Stimulated activated naive CD8-positive, alpha-beta T cell treated with anti-CD3 and anti-CD28 coated beads, Interleukin-15, Interleukin-2, amounts not matched to agents 100 ng/mL and 50 ng/mL, for 24 hours (primary cell): ENCODE measurements around the gene SCAF11.

Experiments used
- H3K27ac Mint-ChIP-seq: one replicate; pipeline ENCODE4 v1.8.0; 2021; ENCODE audit warnings: mild to moderate bottlenecking, mixed read lengths
- H3K27me3 Mint-ChIP-seq: one replicate; pipeline ENCODE4 v1.8.0; 2021; ENCODE audit warnings: mixed read lengths
- H3K36me3 Mint-ChIP-seq: one replicate; pipeline ENCODE4 v1.8.0; 2021; ENCODE audit warnings: low read depth, mixed read lengths
- H3K4me1 Mint-ChIP-seq: one replicate; pipeline ENCODE4 v1.8.0; 2021; ENCODE audit warnings: low read depth, mixed read lengths
- H3K4me3 Mint-ChIP-seq: one replicate; pipeline ENCODE4 v1.8.0; 2021; ENCODE audit warnings: mild to moderate bottlenecking, mixed read lengths
- H3K9me3 Mint-ChIP-seq: one replicate; pipeline ENCODE4 v1.8.0; 2021; ENCODE audit warnings: mixed read lengths

Gene SCAF11

GRCh38 chr12:45989721-45990467, 480 bp downstream of the SCAF11 start:
- H3K4me1 Mint-ChIP-seq, result peaks cover 59% of the 10 kb centered on the region
- peak overlapping the region; percentile 98 for H3K27ac Mint-ChIP-seq
- H3K27me3 Mint-ChIP-seq, result no peaks in the 10 kb centered on the region
- H3K4me3 Mint-ChIP-seq, result peak overlapping the region; percentile 95
- H3K36me3 Mint-ChIP-seq, result peaks cover 41% of the 10 kb centered on the region
- H3K9me3 Mint-ChIP-seq, result no peaks in the 10 kb centered on the region

- peak overlapping the region; percentile 95 for H3K4me3 Mint-ChIP-seq
- H3K36me3 Mint-ChIP-seq, result peaks cover 46% of the 10 kb centered on the region
- no peaks in the 10 kb centered on the region for H3K27me3 Mint-ChIP-seq
- H3K4me1 Mint-ChIP-seq, result peaks cover 65% of the 10 kb centered on the region
- H3K27ac Mint-ChIP-seq, result peak overlapping the region; percentile 98
- H3K9me3 Mint-ChIP-seq, result no peaks in the 10 kb centered on the region
Measured at GRCh38 chr12:45989287-45989686, 1.1 kb downstream of the SCAF11 start.

- Mint-ChIP-seq H3K27me3 (no peaks in the 10 kb centered on the region), H3K9me3 (no peaks in the 10 kb centered on the region), H3K4me1 (peaks cover 76% of the 10 kb centered on the region), H3K4me3 (peak overlapping the region; percentile 95), H3K36me3 (peaks cover 54% of the 10 kb centered on the region), H3K27ac (peak overlapping the region; percentile 21)
Measured at GRCh38 chr12:45988264-45988663, 2.1 kb downstream of the SCAF11 start.

GRCh38 chr12:45987340-45987727, 3.0 kb downstream of the SCAF11 start:
- Mint-ChIP-seq H3K36me3 (peaks cover 61% of the 10 kb centered on the region), H3K4me1 (peaks cover 80% of the 10 kb centered on the region), H3K27me3 (no peaks in the 10 kb centered on the region), H3K9me3 (no peaks in the 10 kb centered on the region), H3K4me3 (peak overlapping the region; percentile 95), H3K27ac (peak overlapping the region; percentile 50)

GRCh38 chr12:45986641-45987339, 3.6 kb downstream of the SCAF11 start:
- Mint-ChIP-seq H3K27me3 (no peaks in the 10 kb centered on the region), H3K9me3 (no peaks in the 10 kb centered on the region), H3K4me3 (peak overlapping the region; percentile 95), H3K36me3 (peaks cover 60% of the 10 kb centered on the region), H3K27ac (peak overlapping the region; percentile 83), H3K4me1 (peaks cover 80% of the 10 kb centered on the region)

- peaks cover 56% of the 10 kb centered on the region for H3K36me3 Mint-ChIP-seq
- H3K27me3 Mint-ChIP-seq, result no peaks in the 10 kb centered on the region
- no peak overlapping the region for H3K27ac Mint-ChIP-seq
- peaks cover 96% of the 10 kb centered on the region for H3K4me1 Mint-ChIP-seq
- no peak overlapping the region for H3K4me3 Mint-ChIP-seq
- no peaks in the 10 kb centered on the region for H3K9me3 Mint-ChIP-seq
Measured at GRCh38 chr12:45981075-45981837, 9.1 kb downstream of the SCAF11 start.

- Mint-ChIP-seq H3K27ac (no peak overlapping the region), H3K9me3 (no peaks in the 10 kb centered on the region), H3K4me3 (no peak overlapping the region), H3K27me3 (no peaks in the 10 kb centered on the region), H3K4me1 (peaks cover 96% of the 10 kb centered on the region), H3K36me3 (peaks cover 56% of the 10 kb centered on the region)
Measured at GRCh38 chr12:45980540-45980939, 9.8 kb downstream of the SCAF11 start.

GRCh38 chr12:45978108-45978507, 12.3 kb downstream of the SCAF11 start:
- Mint-ChIP-seq H3K36me3 (peaks cover 55% of the 10 kb centered on the region), H3K4me1 (peaks cover 93% of the 10 kb centered on the region), H3K27me3 (no peaks in the 10 kb centered on the region), H3K27ac (peak overlapping the region; percentile 6), H3K9me3 (peaks cover 6% of the 10 kb centered on the region), H3K4me3 (no peak overlapping the region)

- Mint-ChIP-seq H3K36me3 (peaks cover 55% of the 10 kb centered on the region), H3K4me1 (peaks cover 92% of the 10 kb centered on the region), H3K9me3 (peaks cover 7% of the 10 kb centered on the region), H3K27me3 (no peaks in the 10 kb centered on the region), H3K4me3 (no peak overlapping the region), H3K27ac (no peak overlapping the region)
Measured at GRCh38 chr12:45977620-45978019, 12.8 kb downstream of the SCAF11 start.

GRCh38 chr12:45975506-45975905, 14.9 kb downstream of the SCAF11 start:
- Mint-ChIP-seq H3K4me3 (no peak overlapping the region), H3K27ac (no peak overlapping the region), H3K36me3 (peaks cover 68% of the 10 kb centered on the region), H3K27me3 (no peaks in the 10 kb centered on the region), H3K9me3 (peaks cover 7% of the 10 kb centered on the region), H3K4me1 (peaks cover 84% of the 10 kb centered on the region)

- H3K27me3 Mint-ChIP-seq, result no peaks in the 10 kb centered on the region
- H3K27ac Mint-ChIP-seq, result no peak overlapping the region
- no peak overlapping the region for H3K4me3 Mint-ChIP-seq
- H3K9me3 Mint-ChIP-seq, result peaks cover 7% of the 10 kb centered on the region
- peaks cover 82% of the 10 kb centered on the region for H3K4me1 Mint-ChIP-seq
- peaks cover 73% of the 10 kb centered on the region for H3K36me3 Mint-ChIP-seq
Measured at GRCh38 chr12:45974883-45975282, 15.5 kb downstream of the SCAF11 start.

- Mint-ChIP-seq H3K27ac (peak overlapping the region; percentile 22), H3K36me3 (peaks cover 76% of the 10 kb centered on the region), H3K27me3 (no peaks in the 10 kb centered on the region), H3K4me1 (peaks cover 78% of the 10 kb centered on the region), H3K9me3 (peaks cover 7% of the 10 kb centered on the region), H3K4me3 (no peak overlapping the region)
Measured at GRCh38 chr12:45974171-45974719, 16.1 kb downstream of the SCAF11 start.

- Mint-ChIP-seq H3K4me1 (peaks cover 73% of the 10 kb centered on the region), H3K27me3 (no peaks in the 10 kb centered on the region), H3K27ac (peak overlapping the region; percentile 78), H3K9me3 (peaks cover 7% of the 10 kb centered on the region), H3K36me3 (peaks cover 76% of the 10 kb centered on the region), H3K4me3 (no peak overlapping the region)
Measured at GRCh38 chr12:45973526-45973925, 16.8 kb downstream of the SCAF11 start.

- Mint-ChIP-seq H3K36me3 (peaks cover 53% of the 10 kb centered on the region), H3K27me3 (no peaks in the 10 kb centered on the region), H3K4me3 (no peak overlapping the region), H3K4me1 (peaks cover 67% of the 10 kb centered on the region), H3K9me3 (peaks cover 7% of the 10 kb centered on the region), H3K27ac (peak overlapping the region; percentile 45)
Measured at GRCh38 chr12:45970391-45970790, 20.0 kb downstream of the SCAF11 start.

GRCh38 chr12:45969084-45969483, 21.3 kb downstream of the SCAF11 start:
- Mint-ChIP-seq H3K4me1 (peaks cover 64% of the 10 kb centered on the region), H3K27ac (no peak overlapping the region), H3K27me3 (no peaks in the 10 kb centered on the region), H3K9me3 (peaks cover 7% of the 10 kb centered on the region), H3K4me3 (no peak overlapping the region), H3K36me3 (peaks cover 55% of the 10 kb centered on the region)
